NOMO-1 treated with DMSO at 0.1 percent for 48 hours (cell line): ENCODE results near the gene LSAMP.
"Not testable (repeated sequence)": the region's sequence is repeated elsewhere in the genome, so short reads cannot be mapped to it uniquely, and the experiment has no call there.

Experiments used
- DNase-seq: peaks from one replicate; lab custom pipeline; 2025; ENCODE audit not compliant: unreplicated experiment; lab: John Stamatoyannopoulos, UW

LSAMP gene

GRCh38 chr3:116247605-116248004 is 197.7 kb downstream of the LSAMP start:
- no peak for DNase-seq

GRCh38 chr3:116246406-116246980 is 198.8 kb downstream of the LSAMP start:
- no peak for DNase-seq

GRCh38 chr3:116242825-116243224 is 202.5 kb downstream of the LSAMP start:
- no peak for DNase-seq

GRCh38 chr3:116241677-116242076 is 203.6 kb downstream of the LSAMP start:
- no peak for DNase-seq

GRCh38 chr3:116240261-116240660 is 205.0 kb downstream of the LSAMP start:
- DNase-seq, result no peak

GRCh38 chr3:116238846-116239565 is 206.3 kb downstream of the LSAMP start:
- no peak for DNase-seq

GRCh38 chr3:116233711-116234357 is 211.5 kb downstream of the LSAMP start:
- DNase-seq, result no peak

GRCh38 chr3:116230431-116231020 is 214.8 kb downstream of the LSAMP start:
- DNase-seq, result no peak

GRCh38 chr3:116226266-116226665 is 219.0 kb downstream of the LSAMP start:
- no peak for DNase-seq

- DNase-seq, result no peak
Measured at GRCh38 chr3:116216761-116217160, 228.5 kb downstream of the LSAMP start.

- DNase-seq, result no peak
Measured at GRCh38 chr3:116211901-116212300, 233.4 kb downstream of the LSAMP start.

- not testable (repeated sequence) for DNase-seq
Measured at GRCh38 chr3:116208830-116209229, 236.5 kb downstream of the LSAMP start.

- DNase-seq, result no peak
Measured at GRCh38 chr3:116200956-116201690, 244.2 kb downstream of the LSAMP start.

GRCh38 chr3:116199063-116199462 is 246.2 kb downstream of the LSAMP start:
- no peak for DNase-seq

GRCh38 chr3:116198087-116198486 is 247.2 kb downstream of the LSAMP start:
- no peak for DNase-seq

- no peak for DNase-seq
Measured at GRCh38 chr3:116192464-116192863, 252.8 kb downstream of the LSAMP start.

GRCh38 chr3:116191409-116191808 is 253.9 kb downstream of the LSAMP start:
- no peak for DNase-seq

GRCh38 chr3:116190095-116190494 is 255.2 kb downstream of the LSAMP start:
- DNase-seq, result no peak

- DNase-seq, result no peak
Measured at GRCh38 chr3:116188231-116188785, 257.0 kb downstream of the LSAMP start.

- no peak for DNase-seq
Measured at GRCh38 chr3:116186049-116186448, 259.2 kb downstream of the LSAMP start.

GRCh38 chr3:116181159-116181558 is 264.1 kb downstream of the LSAMP start:
- no peak for DNase-seq
